ENCODE measurements around the gene WBP11.

Gene WBP11

GRCh38 chr12:14849661-14850060 is 46.4 kb upstream of the WBP11 start:
- Histone ChIP-seq H3K27me3 (ENCODE audit: low read length) (no peaks in the 10 kb centered on the region), H4K20me1 (ENCODE audit: low read depth, low read length) (no peaks in the 10 kb centered on the region), H3F3A (ENCODE audit: insufficient read depth) (no peaks in the 10 kb centered on the region), H3K79me2 (ENCODE audit: insufficient read depth, low read length) (no peaks in the 10 kb centered on the region), H3K36me3 (ENCODE audit: low read length) (no peaks in the 10 kb centered on the region), H3K9ac (ENCODE audit: low read length) (no peak overlapping the region), H3K9me3 (ENCODE audit: insufficient read depth, low read length) (no peaks in the 10 kb centered on the region), H2AFZ (ENCODE audit: low read depth, low read length, severe bottlenecking) (no peak overlapping the region), H3K4me3 (ENCODE audit: insufficient read depth, low read length, poor library complexity, severe bottlenecking) (no peak overlapping the region), H3K9me2 (replicated peaks; ENCODE audit: insufficient read depth, low read length) (no peaks in the 10 kb centered on the region), H3K27ac (ENCODE audit: low read depth, low read length) (no peak overlapping the region), H3K4me2 (ENCODE audit: low read depth, low read length, poor library complexity, severe bottlenecking) (no peak overlapping the region)
- TF ChIP-seq EZH2phosphoT487 (conservative IDR thresholded peaks at IDR 0.05; ENCODE audit: low read length) = no peak
- TF ChIP-seq CTCF (IDR thresholded peaks at IDR 0.05; ENCODE audit: insufficient read depth, low read length, poor library complexity, severe bottlenecking) = no peak

- Histone ChIP-seq H3K9me3 (ENCODE audit: insufficient read depth, low read length) (no peaks in the 10 kb centered on the region), H3K4me3 (ENCODE audit: insufficient read depth, low read length, poor library complexity, severe bottlenecking) (no peak overlapping the region), H3K36me3 (ENCODE audit: low read length) (no peaks in the 10 kb centered on the region), H3K27me3 (ENCODE audit: low read length) (no peaks in the 10 kb centered on the region), H3F3A (ENCODE audit: insufficient read depth) (no peaks in the 10 kb centered on the region), H4K20me1 (ENCODE audit: low read depth, low read length) (no peaks in the 10 kb centered on the region), H3K27ac (ENCODE audit: low read depth, low read length) (no peak overlapping the region), H3K79me2 (ENCODE audit: insufficient read depth, low read length) (no peaks in the 10 kb centered on the region), H2AFZ (ENCODE audit: low read depth, low read length, severe bottlenecking) (no peak overlapping the region), H3K9ac (ENCODE audit: low read length) (no peak overlapping the region), H3K4me2 (ENCODE audit: low read depth, low read length, poor library complexity, severe bottlenecking) (no peak overlapping the region), H3K9me2 (replicated peaks; ENCODE audit: insufficient read depth, low read length) (no peaks in the 10 kb centered on the region)
- TF ChIP-seq EZH2phosphoT487 (conservative IDR thresholded peaks at IDR 0.05; ENCODE audit: low read length) (no peak), CTCF (IDR thresholded peaks at IDR 0.05; ENCODE audit: insufficient read depth, low read length, poor library complexity, severe bottlenecking) (no peak)
Measured at GRCh38 chr12:14846876-14847580, 43.8 kb upstream of the WBP11 start.

- Histone ChIP-seq H3K27ac (ENCODE audit: low read depth, low read length) (no peak overlapping the region), H3F3A (ENCODE audit: insufficient read depth) (no peaks in the 10 kb centered on the region), H3K4me3 (ENCODE audit: insufficient read depth, low read length, poor library complexity, severe bottlenecking) (no peak overlapping the region), H4K20me1 (ENCODE audit: low read depth, low read length) (no peaks in the 10 kb centered on the region), H3K9me2 (replicated peaks; ENCODE audit: insufficient read depth, low read length) (no peaks in the 10 kb centered on the region), H3K36me3 (ENCODE audit: low read length) (no peaks in the 10 kb centered on the region), H3K27me3 (ENCODE audit: low read length) (no peaks in the 10 kb centered on the region), H3K9me3 (ENCODE audit: insufficient read depth, low read length) (no peaks in the 10 kb centered on the region), H2AFZ (ENCODE audit: low read depth, low read length, severe bottlenecking) (no peak overlapping the region), H3K9ac (ENCODE audit: low read length) (no peak overlapping the region), H3K79me2 (ENCODE audit: insufficient read depth, low read length) (no peaks in the 10 kb centered on the region), H3K4me2 (ENCODE audit: low read depth, low read length, poor library complexity, severe bottlenecking) (no peak overlapping the region)
- TF ChIP-seq CTCF (IDR thresholded peaks at IDR 0.05; ENCODE audit: insufficient read depth, low read length, poor library complexity, severe bottlenecking) (no peak), EZH2phosphoT487 (conservative IDR thresholded peaks at IDR 0.05; ENCODE audit: low read length) (no peak)
Measured at GRCh38 chr12:14846042-14846587, 42.8 kb upstream of the WBP11 start.
